Activated CD8-positive, alpha-beta T cell treated with anti-CD3 and anti-CD28 coated beads, Interleukin-2, amount 10 ng/mL, durations not matched to agents 7 days and 5 days (primary cell): Measurements from ENCODE around the gene ZNF609. TPM values are rescaled to one million over a fixed set of nuclear protein-coding genes. Genes with fewer than 3 reads are reported as not detected.

Experiments
- ATAC-seq: fragments of 150-1000 bp; cut with Tn5 transposase; one replicate; pipeline ENCODE4 v1.10.0; 2021; ENCODE audit warnings: moderate library complexity
- CTCF ChIA-PET: fragments of 350-600 bp; sonication (Branson Sonifier 250); formaldehyde crosslinking; loops from one replicate; lab custom pipeline; 2021; ENCODE audit warnings: antibody characterized with exemption; lab: Charles Lee
- POLR2A ChIA-PET: fragments of 350-600 bp; sonication (Branson Sonifier 250); formaldehyde crosslinking; loops from one replicate; lab custom pipeline; 2021; ENCODE audit warnings: antibody characterized with exemption; lab: Charles Lee
- DNase-seq: peaks from one replicate; pipeline ENCODE4 v3.0.0-alpha.2; 2020
- H3K27ac Mint-ChIP-seq: one replicate; pipeline ENCODE4 v1.8.0; 2021; ENCODE audit warnings: mild to moderate bottlenecking, mixed read lengths
- H3K27me3 Mint-ChIP-seq: one replicate; pipeline ENCODE4 v1.8.0; 2021; ENCODE audit warnings: low read depth, mixed read lengths
- H3K36me3 Mint-ChIP-seq: one replicate; pipeline ENCODE4 v1.8.0; 2021; ENCODE audit warnings: low read depth, mixed read lengths
- H3K4me1 Mint-ChIP-seq: one replicate; pipeline ENCODE4 v1.8.0; 2021; ENCODE audit warnings: low read depth, mixed read lengths
- H3K4me3 Mint-ChIP-seq: one replicate; pipeline ENCODE4 v1.8.0; 2021; ENCODE audit warnings: mild to moderate bottlenecking, mixed read lengths
- H3K9me3 Mint-ChIP-seq: one replicate; pipeline ENCODE4 v1.8.0; 2022; ENCODE audit warnings: mixed read lengths; ENCODE audit not compliant: insufficient read depth
- total RNA-seq, 2 experiments: library from RNA; stranded (reverse); gene quantifications; one replicate each; pipeline ENCODE4 v1.2.3, GENCODE V29; 2021

ZNF609 gene
- total RNA-seq, 2 experiments from 2014 or later, result 39.9 to 40.5 TPM

DNA sequence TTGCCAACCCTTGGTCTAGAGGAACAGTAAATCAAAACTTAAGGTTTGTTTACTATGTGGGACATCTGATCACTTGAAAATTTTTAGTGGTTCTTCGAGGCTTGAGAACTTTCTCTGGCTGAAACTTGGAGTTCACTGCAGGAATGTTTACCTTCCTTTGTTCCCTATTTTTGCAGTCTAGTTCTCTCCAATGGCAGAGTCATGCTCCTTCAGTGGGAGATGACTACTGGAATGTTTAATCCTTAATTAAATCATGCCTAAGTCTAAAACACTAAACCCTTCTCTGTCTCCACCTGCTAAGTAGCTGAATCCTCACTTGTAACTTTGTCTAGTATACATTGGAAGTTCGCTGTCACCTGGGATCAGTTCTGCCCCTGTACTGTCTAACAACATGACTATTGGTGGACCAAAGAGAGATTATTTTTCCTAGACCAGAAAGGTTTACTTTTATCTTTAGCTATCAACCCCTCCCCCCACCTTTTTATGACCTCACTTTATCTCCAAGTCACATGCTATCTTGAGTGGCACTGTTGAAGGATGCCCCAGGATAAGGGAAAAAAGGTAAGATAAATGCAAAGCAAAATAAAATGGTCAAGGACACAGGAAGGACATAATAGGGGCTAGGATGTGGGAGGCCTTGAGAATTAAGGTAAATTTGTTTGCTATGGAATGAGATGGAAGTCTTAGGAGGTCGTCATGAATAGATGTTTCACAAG lies 1.2 kb upstream of the ZNF609 start:
- Mint-ChIP-seq H3K36me3 (peaks cover 28% of the 10 kb centered on the region), H3K27me3 (no peaks in the 10 kb centered on the region), H3K4me1 (peaks cover 60% of the 10 kb centered on the region), H3K4me3 (peak overlapping the region; percentile 90), H3K9me3 (no peaks in the 10 kb centered on the region), H3K27ac (peak overlapping the region; percentile 89)
- no peak for ATAC-seq
- POLR2A ChIA-PET, result interaction anchor here (0.8 to 3.0 kb wide), 11 partner anchors 12 to 76 kb away, joined by 3 to 22 read pairs (median 5); partner anchors contain the start of gene TRIP4
- no peak for DNase-seq
- CTCF ChIA-PET, result interaction anchor here (0.6 to 2.4 kb wide), 12 partner anchors 9 to 377 kb away, joined by 3 to 12 read pairs (median 5); no protein-coding TSS in a partner anchor

DNA sequence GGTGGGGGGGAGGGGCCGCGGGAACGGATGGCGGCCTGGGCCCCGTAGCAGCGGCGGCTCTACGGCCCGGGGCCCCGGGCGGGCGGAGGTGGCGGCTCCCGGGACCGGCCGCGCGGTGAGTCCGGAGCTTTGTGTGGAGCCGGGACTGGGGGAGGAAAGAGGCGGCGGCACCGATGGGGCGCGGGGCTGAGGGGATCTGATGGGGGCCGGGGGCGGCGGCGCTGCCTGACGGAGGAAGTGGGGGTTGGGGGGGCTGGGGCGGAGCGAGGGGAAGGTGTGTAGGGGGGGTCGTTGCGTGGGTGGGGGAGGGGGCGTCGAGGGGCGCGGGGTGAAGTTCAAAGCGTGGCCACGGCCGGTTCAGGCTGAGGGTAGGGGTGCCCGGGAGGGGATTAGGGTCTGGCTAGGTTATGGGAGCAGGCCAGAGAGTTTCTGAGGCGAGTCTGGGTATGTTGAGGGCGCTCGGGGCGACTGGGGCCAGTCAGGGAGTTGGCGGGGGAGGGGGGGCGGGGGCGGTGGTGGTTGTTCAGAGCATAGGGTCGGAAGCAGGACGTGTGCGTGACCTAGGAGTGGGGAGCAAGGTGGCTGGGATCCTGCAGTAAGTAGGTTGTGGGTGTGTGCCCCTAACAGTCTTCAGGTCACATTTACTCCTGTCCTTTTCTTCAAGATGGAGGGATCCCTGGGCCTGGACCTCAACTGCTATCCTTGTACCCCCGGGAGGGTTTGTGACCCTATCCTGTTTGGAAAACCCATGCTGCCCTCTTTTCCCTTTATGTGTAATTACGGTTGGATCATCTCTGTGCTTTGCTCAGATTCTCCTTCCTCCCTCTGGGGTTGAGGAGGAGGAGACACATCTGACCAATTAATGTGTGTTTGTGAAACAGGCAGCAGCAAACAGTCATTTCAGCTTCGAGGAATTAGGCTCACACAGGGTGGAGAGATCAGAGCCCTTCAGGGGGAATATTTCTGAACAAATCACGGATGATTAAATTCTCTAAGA lies 644 bp downstream of the ZNF609 start:
- DNase-seq (peak; percentile 52), ATAC-seq (peak; percentile 71)
- Mint-ChIP-seq H3K9me3 (no peaks in the 10 kb centered on the region), H3K27ac (peak overlapping the region; percentile 85), H3K4me3 (peak overlapping the region; percentile 81), H3K36me3 (peaks cover 26% of the 10 kb centered on the region), H3K27me3 (no peaks in the 10 kb centered on the region), H3K4me1 (peaks cover 63% of the 10 kb centered on the region)
- POLR2A ChIA-PET, result interaction anchor here (1.0 to 3.0 kb wide), 11 partner anchors 14 to 957 kb away, joined by 3 to 22 read pairs (median 6); partner anchors contain the start of genes TRIP4 and USP3
- CTCF ChIA-PET, result interaction anchor here (0.7 to 2.4 kb wide), 9 partner anchors 11 to 192 kb away, joined by 3 to 12 read pairs (median 4); no protein-coding TSS in a partner anchor

- Mint-ChIP-seq H3K36me3 (peaks cover 24% of the 10 kb centered on the region), H3K4me1 (peaks cover 62% of the 10 kb centered on the region), H3K27ac (peak overlapping the region; percentile 85), H3K27me3 (no peaks in the 10 kb centered on the region), H3K4me3 (peak overlapping the region; percentile 81), H3K9me3 (no peaks in the 10 kb centered on the region)
- peak; percentile 26 for ATAC-seq
- ChIA-PET POLR2A (interaction anchor here (1.2 to 3.0 kb wide), 3 partner anchors 31 to 46 kb away, joined by 3 to 22 read pairs (median 6); no protein-coding TSS in a partner anchor), CTCF (interaction anchor here (1.1 to 1.6 kb wide), 3 partner anchors 14 to 167 kb away, joined by 3 to 5 read pairs (median 3); no protein-coding TSS in a partner anchor)
- peak; percentile 41 for DNase-seq
These were observed 1.4 kb downstream of the ZNF609 start for GRCh38 chr15:64461721-64462162.

DNA sequence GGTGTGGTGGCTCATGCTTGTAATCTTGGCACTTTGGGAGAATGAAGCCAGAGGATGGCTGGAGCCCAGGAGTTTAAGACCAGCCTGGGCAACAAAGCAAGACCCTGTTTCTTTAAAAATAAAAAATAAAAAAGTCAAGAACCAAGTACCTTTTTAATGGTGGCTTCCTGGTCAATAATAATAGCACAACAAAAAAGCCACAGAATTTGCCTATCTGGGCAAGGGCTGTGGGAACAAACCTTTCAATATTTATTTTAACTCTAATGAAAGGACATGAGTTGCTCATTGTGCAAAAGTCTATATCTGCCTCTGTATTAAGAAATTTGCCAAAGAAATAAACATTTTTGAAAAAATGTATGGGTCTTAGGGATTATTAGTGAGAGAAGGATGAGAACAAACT lies 2.1 kb downstream of the ZNF609 start:
- DNase-seq, result no peak
- Mint-ChIP-seq H3K27ac (no peak overlapping the region), H3K4me3 (peak overlapping the region; percentile 81), H3K4me1 (peaks cover 60% of the 10 kb centered on the region), H3K9me3 (no peaks in the 10 kb centered on the region), H3K36me3 (peaks cover 29% of the 10 kb centered on the region), H3K27me3 (no peaks in the 10 kb centered on the region)
- POLR2A ChIA-PET, result interaction anchor here (1.0 to 3.0 kb wide), 3 partner anchors 14 to 45 kb away, joined by 3 to 22 read pairs (median 6); no protein-coding TSS in a partner anchor
- no peak for ATAC-seq
- CTCF ChIA-PET, result interaction anchor here (1.1 to 1.6 kb wide), 3 partner anchors 14 to 167 kb away, joined by 3 to 5 read pairs (median 3); no protein-coding TSS in a partner anchor

DNA sequence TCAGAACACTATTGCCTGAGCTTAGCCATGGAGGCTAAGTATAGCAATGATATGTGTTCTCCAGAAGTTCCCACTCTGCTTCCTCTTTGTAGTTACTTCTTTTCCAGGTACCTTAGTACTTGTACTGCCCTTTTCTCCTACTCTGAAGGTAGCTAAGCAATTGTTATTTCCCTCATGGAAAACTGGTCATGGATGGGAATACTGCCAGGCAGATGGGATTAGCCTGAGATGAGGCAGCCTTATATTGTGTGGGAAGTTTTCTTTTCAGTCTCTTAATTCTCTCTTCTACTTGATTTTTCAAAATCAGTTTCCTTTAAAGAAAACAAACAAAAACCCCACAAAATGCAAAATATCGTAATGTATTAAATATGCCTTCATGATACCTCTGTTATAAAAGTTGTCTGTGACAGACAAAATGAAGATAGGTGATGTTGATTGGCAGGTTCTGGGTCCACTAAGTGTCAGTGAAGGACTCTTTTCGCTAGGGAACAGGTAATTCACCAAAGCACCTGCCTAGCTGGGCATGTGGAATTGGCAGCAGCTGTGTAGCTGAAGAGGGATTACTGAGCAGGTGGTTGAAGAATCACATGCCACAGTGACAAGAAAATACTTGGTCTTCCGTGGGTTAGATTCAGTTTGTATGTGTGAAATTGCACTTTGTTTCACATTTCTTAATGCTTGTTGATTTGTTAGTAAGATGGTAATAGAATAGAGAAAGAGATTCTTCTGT lies 4.1 kb downstream of the ZNF609 start:
- peaks cover 33% of the 10 kb centered on the region for H3K36me3 Mint-ChIP-seq
- POLR2A ChIA-PET, result no interaction called here
- H3K9me3 Mint-ChIP-seq, result no peaks in the 10 kb centered on the region
- H3K27me3 Mint-ChIP-seq, result no peaks in the 10 kb centered on the region
- CTCF ChIA-PET, result no interaction called here
- H3K4me3 Mint-ChIP-seq, result no peak overlapping the region
- peak overlapping the region; percentile 11 for H3K27ac Mint-ChIP-seq
- ATAC-seq (no peak), DNase-seq (no peak)
- peaks cover 62% of the 10 kb centered on the region for H3K4me1 Mint-ChIP-seq

DNA sequence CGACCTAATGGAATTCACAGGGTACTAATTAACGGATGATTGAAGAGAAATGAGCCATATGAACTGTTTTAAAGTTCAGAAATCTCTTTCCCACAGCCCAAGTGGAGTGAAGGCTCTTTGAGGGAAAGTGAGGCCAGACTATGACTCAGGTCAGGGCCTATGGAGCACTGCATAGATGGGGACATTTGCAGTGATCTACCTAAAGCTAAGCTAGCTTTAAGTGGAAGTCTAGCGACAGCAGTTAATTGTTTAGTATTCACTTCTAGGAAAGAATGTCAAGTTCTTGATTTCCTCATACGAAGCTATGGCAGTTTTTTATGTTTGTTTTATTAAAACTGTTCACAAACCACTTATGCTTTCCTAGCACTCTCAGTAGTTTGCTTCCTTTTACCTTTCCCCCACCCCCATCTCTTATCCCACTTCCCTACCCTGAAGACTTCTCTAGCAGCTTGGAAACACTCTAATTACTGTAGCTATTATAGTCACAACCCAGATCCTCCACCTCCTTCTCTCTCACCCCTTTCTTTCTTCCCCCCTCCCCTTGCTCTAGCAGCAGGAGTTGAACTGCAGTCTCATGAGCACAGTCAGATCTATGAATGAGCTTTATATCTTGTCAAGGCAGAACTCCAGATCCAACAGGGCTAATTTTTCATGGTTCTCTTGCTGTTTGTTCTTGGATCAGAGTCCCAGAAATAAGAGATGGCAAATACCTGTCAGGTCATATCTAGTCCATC lies 6.2 kb downstream of the ZNF609 start:
- peaks cover 43% of the 10 kb centered on the region for H3K36me3 Mint-ChIP-seq
- CTCF ChIA-PET, result interaction anchor here (0.6 to 0.9 kb wide), 3 partner anchors 41 to 755 kb away, joined by 3 read pairs; no protein-coding TSS in a partner anchor
- ATAC-seq, result no peak

DNA sequence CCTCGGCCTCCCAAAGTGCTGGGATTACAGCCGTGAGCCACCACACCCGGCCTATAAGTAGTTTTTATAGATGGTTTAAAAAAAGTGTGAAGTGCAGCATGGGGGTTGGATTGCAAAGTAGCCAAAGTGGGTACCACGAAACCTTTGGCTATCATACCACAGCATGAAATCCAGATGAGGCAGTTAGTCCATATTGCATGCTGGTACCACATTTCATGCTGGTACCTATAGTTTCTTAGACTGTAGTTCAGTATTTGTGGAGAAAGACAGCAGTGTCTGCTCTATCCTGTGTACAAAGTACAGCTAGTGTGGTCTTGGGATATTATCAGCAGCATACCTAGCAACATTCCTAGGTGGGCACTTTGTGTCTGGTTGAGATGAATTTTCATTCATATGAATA lies 11.8 kb downstream of the ZNF609 start:
- CTCF ChIA-PET, result interaction anchor here (2.3 kb wide), 1 partner anchor 181 kb away, joined by 4 read pairs; no protein-coding TSS in a partner anchor
- no peak overlapping the region for H3K27ac Mint-ChIP-seq
- H3K4me3 Mint-ChIP-seq, result no peak overlapping the region
- POLR2A ChIA-PET, result no interaction called here
- ATAC-seq (no peak), DNase-seq (no peak)
- H3K27me3 Mint-ChIP-seq, result no peaks in the 10 kb centered on the region
- peaks cover 43% of the 10 kb centered on the region for H3K36me3 Mint-ChIP-seq
- H3K4me1 Mint-ChIP-seq, result peaks cover 25% of the 10 kb centered on the region
- no peaks in the 10 kb centered on the region for H3K9me3 Mint-ChIP-seq

More for the DNA sequence above, 6.2 kb downstream of the ZNF609 start:
- POLR2A ChIA-PET, result interaction anchor here (0.7 kb wide), 1 partner anchor 79 kb away, joined by 4 read pairs; the partner anchor contains the start of gene TRIP4
- H3K9me3 Mint-ChIP-seq, result no peaks in the 10 kb centered on the region
- H3K27me3 Mint-ChIP-seq, result no peaks in the 10 kb centered on the region
- peak overlapping the region; percentile 3 for H3K27ac Mint-ChIP-seq
- H3K4me1 Mint-ChIP-seq, result peaks cover 51% of the 10 kb centered on the region
- DNase-seq, result no peak
- H3K4me3 Mint-ChIP-seq, result no peak overlapping the region

DNA sequence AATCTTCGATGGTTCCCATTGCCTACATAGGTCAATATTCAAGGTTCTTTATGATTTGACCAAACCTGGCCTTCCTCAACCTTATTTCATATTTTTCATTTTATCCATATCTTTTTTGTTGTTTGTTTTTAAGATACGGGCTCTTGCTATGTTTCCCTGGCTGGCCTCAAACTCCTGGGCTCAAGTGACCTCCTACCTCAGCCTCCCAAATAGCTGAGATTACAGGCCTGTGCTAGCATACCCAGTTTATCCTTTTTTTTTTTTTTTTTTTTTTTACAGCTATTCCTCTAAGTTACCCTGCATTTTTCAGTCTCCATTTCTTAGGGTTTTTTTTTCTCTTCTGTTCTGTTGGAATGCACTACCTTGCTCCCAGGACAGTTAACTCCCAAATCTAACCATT lies 14.5 kb downstream of the ZNF609 start:
- H3K9me3 Mint-ChIP-seq, result no peaks in the 10 kb centered on the region
- DNase-seq, result no peak
- CTCF ChIA-PET, result no interaction called here
- peaks cover 33% of the 10 kb centered on the region for H3K36me3 Mint-ChIP-seq
- peaks cover 14% of the 10 kb centered on the region for H3K4me1 Mint-ChIP-seq
- no peak overlapping the region for H3K27ac Mint-ChIP-seq
- POLR2A ChIA-PET, result no interaction called here
- ATAC-seq, result no peak
- no peak overlapping the region for H3K4me3 Mint-ChIP-seq
- H3K27me3 Mint-ChIP-seq, result no peaks in the 10 kb centered on the region

DNA sequence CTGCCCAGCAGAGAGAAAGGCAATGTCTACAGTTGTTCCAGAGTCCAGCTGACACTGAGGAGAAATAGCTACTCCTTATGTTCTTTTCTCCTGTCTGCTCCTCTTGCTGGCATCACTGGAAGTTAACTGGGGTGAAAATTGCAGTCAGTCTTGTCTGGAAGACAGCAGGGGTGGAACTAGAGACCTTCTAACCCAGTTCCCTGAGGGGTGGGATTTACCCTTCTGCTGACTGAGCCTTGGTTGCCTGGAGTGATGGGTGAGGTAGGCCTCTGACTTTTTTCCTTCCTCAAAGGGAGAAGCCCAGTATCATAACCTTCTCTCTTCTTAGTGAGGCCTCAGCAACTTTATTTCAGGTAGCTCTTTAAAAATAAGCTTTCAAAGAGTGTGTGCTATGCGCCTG lies 16.2 kb downstream of the ZNF609 start:
- no peak for DNase-seq
- Mint-ChIP-seq H3K4me1 (peaks cover 16% of the 10 kb centered on the region), H3K36me3 (peaks cover 27% of the 10 kb centered on the region), H3K27me3 (no peaks in the 10 kb centered on the region), H3K9me3 (no peaks in the 10 kb centered on the region), H3K27ac (peak overlapping the region; percentile 55), H3K4me3 (no peak overlapping the region)
- ChIA-PET POLR2A (interaction anchor here (1.3 kb wide), 1 partner anchor 13 kb away, joined by 3 read pairs; no protein-coding TSS in a partner anchor), CTCF (interaction anchor here (0.6 to 1.5 kb wide), 4 partner anchors 15 to 49 kb away, joined by 3 to 5 read pairs (median 3); partner anchors contain the start of gene ZNF609)
- no peak for ATAC-seq

DNA sequence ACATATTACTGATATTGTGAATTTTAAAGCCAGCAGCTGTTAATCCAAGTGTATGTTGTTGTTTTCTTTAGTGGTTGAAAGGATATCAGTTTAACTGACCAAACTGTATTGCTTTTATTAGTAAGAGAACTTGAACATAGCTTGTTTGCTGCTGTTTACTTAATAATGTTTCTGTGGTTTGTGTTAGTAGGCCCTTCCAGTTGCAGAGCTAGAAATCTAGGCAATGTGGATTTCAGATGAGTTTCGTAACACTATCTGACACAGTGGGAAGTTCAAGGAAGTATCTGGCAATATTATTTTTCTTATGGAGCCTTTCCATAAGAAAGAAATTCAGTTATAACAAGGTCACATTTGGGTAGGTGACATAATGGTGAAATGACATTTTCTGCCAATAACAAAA lies 18.5 kb downstream of the ZNF609 start:
- peaks cover 16% of the 10 kb centered on the region for H3K4me1 Mint-ChIP-seq
- CTCF ChIA-PET, result no interaction called here
- no peak overlapping the region for H3K4me3 Mint-ChIP-seq
- ATAC-seq (no peak), DNase-seq (no peak)
- POLR2A ChIA-PET, result no interaction called here
- no peaks in the 10 kb centered on the region for H3K27me3 Mint-ChIP-seq
- H3K9me3 Mint-ChIP-seq, result no peaks in the 10 kb centered on the region
- H3K27ac Mint-ChIP-seq, result no peak overlapping the region
- peaks cover 24% of the 10 kb centered on the region for H3K36me3 Mint-ChIP-seq
